K562 (cell line): ENCODE measurements around the gene DHX35. TPM values are rescaled to one million over a fixed set of nuclear protein-coding genes. Genes with fewer than 3 reads are reported as not detected.

Experiments used
- ATAC-seq: fragments of 200-7000 bp; cut with Tn5 transposase; 3 replicates; pipeline ENCODE4 v1.9.1; 2020; ENCODE audit warnings: moderate library complexity
- BruUV-seq: library from RNA; stranded (reverse); fragments of 400-500 nt; replicated peaks from 2 replicates; lab custom pipeline; 2021; lab: Mats Ljungman, UMichigan
- CTCF ChIA-PET: fragments of 300-600 bp; formaldehyde crosslinking; extraction: SDS; loops from one replicate; lab custom pipeline; 2021; ENCODE audit warnings: low intra/inter-chr PET ratio; lab: Yijun Ruan, JAX
- POLR2A ChIA-PET: fragments of 300-600, 350-650 bp; sonication (Branson Sonifier 250); formaldehyde crosslinking; extraction: SDS; loops from one replicate; lab custom pipeline; 2021; ENCODE audit warnings: antibody characterized with exemption, inconsistent platforms; lab: Yijun Ruan, JAX
- DNase-seq, 4 experiments: peaks; one replicate each; pipeline versions ENCODE4 v3.0.0 to v3.0.0-alpha.2; 2011 to 2018; ENCODE audit warnings: low spot score in 3 of 4, mixed read lengths in 3 of 4; ENCODE audit errors: extremely low read depth in 1 of 4
- FAIRE-seq: peaks from 2 replicates; lab custom pipeline; 2011; peaks lifted over from hg19 to GRCh38; lab: Jason Lieb, UNC
- H2AFZ ChIP-seq: 2 replicates; pipeline ENCODE4 v1.6.0; 2011; ENCODE audit warnings: low read depth, low read length, control low read depth, inconsistent platforms
- H3K27ac ChIP-seq: fragments of 200-600 bp; 3 replicates; pipeline ENCODE4 v1.8.0; 2011; ENCODE audit warnings: low read depth, mild to moderate bottlenecking, control low read depth, inconsistent platforms, low read length, moderate library complexity, mixed read lengths; ENCODE audit errors: extremely low read depth
- H3K27me3 ChIP-seq, 2 experiments: fragments of 300-600 bp in 1 of 2; 2 replicates in 1 of 2; 3 replicates in 1 of 2; pipeline versions ENCODE4 v1.6.0 to v1.8.0; 2011; ENCODE audit warnings: inconsistent platforms in 2 of 2, low read length in 2 of 2, mild to moderate bottlenecking in 1 of 2, mixed read lengths in 1 of 2, moderate library complexity in 1 of 2; ENCODE audit not compliant: control insufficient read depth in 2 of 2, insufficient read depth in 2 of 2
- H3K36me3 ChIP-seq: fragments of 300-600 bp; 3 replicates; pipeline ENCODE4 v1.8.0; 2011; ENCODE audit warnings: mild to moderate bottlenecking, low read length, inconsistent platforms; ENCODE audit not compliant: control insufficient read depth, insufficient read depth
- H3K4me1 ChIP-seq, 2 experiments: fragments of 200-600 bp in 1 of 2; replicated peaks in 1 of 2; 2 replicates in 1 of 2; 3 replicates in 1 of 2; pipeline versions ENCODE4 v1.5.1 to v1.8.0; 2011; ENCODE audit warnings: inconsistent platforms in 2 of 2, low read length in 2 of 2, mild to moderate bottlenecking in 1 of 2, mixed read lengths in 1 of 2, moderate library complexity in 1 of 2; ENCODE audit not compliant: control insufficient read depth in 2 of 2, insufficient read depth in 2 of 2
- H3K4me2 ChIP-seq: 2 replicates; pipeline ENCODE4 v1.6.1; 2011; ENCODE audit warnings: low read length, control low read depth, inconsistent platforms, mixed read lengths; ENCODE audit not compliant: insufficient read depth
- H3K4me3 ChIP-seq: fragments of 200-600 bp; sonication (generic), shearing (Covaris generic); 2 replicates; pipeline ENCODE4 v1.5.1; 2016; ENCODE audit warnings: control low read depth, inconsistent platforms
- H3K79me2 ChIP-seq: fragments of 200-600 bp; 3 replicates; pipeline ENCODE4 v1.8.0; 2011; ENCODE audit warnings: low read length, inconsistent platforms; ENCODE audit not compliant: control insufficient read depth, insufficient read depth
- H3K9ac ChIP-seq, 2 experiments: 2 replicates each; pipeline versions ENCODE4 v1.6.0 to v1.6.1; 2011; ENCODE audit warnings: low read depth in 2 of 2, low read length in 2 of 2, control low read depth in 1 of 2, inconsistent platforms in 1 of 2, mild to moderate bottlenecking in 1 of 2, mixed read lengths in 1 of 2; ENCODE audit not compliant: insufficient read depth in 1 of 2
- H3K9me1 ChIP-seq: one replicate; pipeline ENCODE4 v1.6.0; 2011; ENCODE audit warnings: inconsistent platforms, mild to moderate bottlenecking, low read length, moderate library complexity; ENCODE audit not compliant: control insufficient read depth, insufficient read depth
- H3K9me3 ChIP-seq: replicated peaks from 2 replicates; pipeline ENCODE4 v1.5.1; 2011; ENCODE audit warnings: low read depth, low read length, inconsistent platforms; ENCODE audit not compliant: control insufficient read depth, insufficient read depth
- H4K20me1 ChIP-seq: replicated peaks from 2 replicates; pipeline ENCODE4 v1.6.1; 2011; ENCODE audit warnings: low read length, inconsistent platforms, mixed read lengths; ENCODE audit not compliant: control insufficient read depth, insufficient read depth
- BRD4 ChIP-seq: fragments of 200-600 bp; sonication (generic); IDR thresholded peaks from 2 replicates; pipeline ENCODE4 v1.6.1; 2017; ENCODE audit warnings: inconsistent platforms
- CCNT2 ChIP-seq: IDR thresholded peaks from 2 replicates; pipeline ENCODE4 v1.6.1; 2011; ENCODE audit warnings: borderline replicate concordance, low read depth, mild to moderate bottlenecking, moderate library complexity, mixed read lengths, low read length; ENCODE audit not compliant: insufficient read length; ENCODE audit errors: extremely low read depth
- HDAC1 ChIP-seq, 2 experiments: fragments of 450-650 bp; IDR thresholded peaks; 2 replicates each; pipeline ENCODE4 v1.6.1; 2016 to 2017; ENCODE audit warnings: inconsistent platforms in 1 of 2, mild to moderate bottlenecking in 1 of 2, moderate library complexity in 1 of 2
- SMAD3 ChIP-seq: fragments of 450-650 bp; formaldehyde crosslinking; conservative IDR thresholded peaks from 2 replicates; pipeline ENCODE4 v1.4.0; 2020; ENCODE audit warnings: mild to moderate bottlenecking
- WGBS: fragments of 100-300 bp; shearing (Covaris generic); methylation state at CpG from one replicate; pipeline ENCODE4 v1.1.6; 2016; ENCODE audit warnings: low coverage, mixed read lengths; ENCODE audit not compliant: insufficient coverage; ENCODE audit errors: missing lambda C conversion rate; 5-methylcytosine and 5-hydroxymethylcytosine counted together
- in situ Hi-C: fragments of 300-500 bp; cut with MboI; formaldehyde crosslinking; loops from 4 replicates; pipeline ENCODE4 v1.15.0; 2018; ENCODE audit warnings: inconsistent platforms, mixed read lengths
- intact Hi-C: fragments of 100-400 bp; cut with micrococcal nuclease; formaldehyde crosslinking; loops from 2 replicates; pipeline ENCODE4 v1.14.2; 2022
- polyA plus RNA-seq, 8 experiments: library from polyadenylated mRNA; depleted of rRNA in 4 of 8; stranded (reverse) in 5 of 8; unstranded in 3 of 8; fragments of >200 nt; fragmentation: Nextera tagmentation in 2 of 8; fragmentation: Illumina TruSeq in 1 of 8; extraction: Ambion mirVana in 2 of 8; extraction: Trizol in 1 of 8; gene quantifications; 2 replicates each; pipeline versions ENCODE4 v1.2.1 to v1.2.3, GENCODE V29; 2011 to 2014; ENCODE audit warnings: inconsistent platforms in 1 of 8, missing spikeins in 1 of 8
- total RNA-seq, 7 experiments: library from RNA; depleted of rRNA in 6 of 7; stranded (reverse); fragments of >200 nt in 6 of 7; fragmentation: Illumina TruSeq in 2 of 7; extraction: Trizol in 2 of 7; gene quantifications; 2 replicates each; pipeline versions ENCODE4 v1.2.1 to v1.2.3, GENCODE V29; 2011 to 2021; ENCODE audit warnings: low replicate concordance in 1 of 7
- TF ChIP-seq, protein P1 (sequence below): fragments of 450-650 bp; IDR thresholded peaks from 2 replicates; pipeline ENCODE4 v1.6.1; 2016; ENCODE audit warnings: low read depth, mild to moderate bottlenecking, moderate library complexity
- TF ChIP-seq, protein P2 (sequence below): sonication (generic); formaldehyde crosslinking; IDR thresholded peaks from 2 replicates; pipeline ENCODE4 v1.8.0; 2022; ENCODE audit warnings: missing genetic modification reagents, mild to moderate bottlenecking, borderline replicate concordance

The DHX35 gene
- total and polyA plus RNA-seq, 9 of the 15 experiments (the other 6 are each of a cell fraction or from before 2014, with no cell fraction given): 6.5 to 25.6 (median 16.9) TPM

DNA sequence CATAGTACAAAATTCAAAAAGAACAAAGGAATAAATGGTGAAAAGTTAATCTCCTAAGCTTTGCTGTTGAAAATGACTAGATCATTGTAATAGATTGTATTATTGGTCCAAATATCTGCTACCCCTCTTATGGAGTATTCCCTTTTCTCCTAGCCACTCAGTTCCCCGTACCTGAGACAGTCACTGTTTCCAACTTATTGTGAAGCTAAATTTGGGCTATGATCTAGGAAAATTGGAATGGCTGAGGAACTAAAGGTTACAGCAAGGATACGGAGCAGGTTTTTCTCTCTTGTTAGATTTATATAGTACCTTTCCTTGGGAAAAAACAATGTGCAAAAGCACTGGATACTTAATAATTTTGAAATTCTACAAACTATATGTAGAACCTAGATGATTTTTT lies 17.3 kb downstream of the DHX35 start:
- Histone ChIP-seq H3K36me3 (peaks cover 54% of the 10 kb centered on the region), H3K27me3 (no peaks in the 10 kb centered on the region), H2AFZ (no peak overlapping the region), H3K9me3 (no peaks in the 10 kb centered on the region), H3K27ac (no peak overlapping the region), H3K9me1 (no peaks in the 10 kb centered on the region), H4K20me1 (no peaks in the 10 kb centered on the region; the same call in 1 of the 2 replicates), H3K4me1 (peaks cover 0 to 10% of the 10 kb centered on the region in 2 experiments; a peak in 2 of 5 replicates), H3K4me3 (no peak overlapping the region), H3K79me2 (peaks cover 21% of the 10 kb centered on the region), H3K9ac (no peak overlapping the region), H3K4me2 (no peak overlapping the region)
- CTCF ChIA-PET: no interaction called here
- no peak for DNase-seq
- POLR2A ChIA-PET: interaction anchor here (0.9 to 2.0 kb wide), 6 partner anchors 10 to 19 kb away, joined by 3 to 5 read pairs (median 3); partner anchors contain the start of gene DHX35
- no peak for ATAC-seq
- in situ Hi-C loops: no loop called here
- TF ChIP-seq CCNT2: no peak
- TF ChIP-seq, protein P1, sequence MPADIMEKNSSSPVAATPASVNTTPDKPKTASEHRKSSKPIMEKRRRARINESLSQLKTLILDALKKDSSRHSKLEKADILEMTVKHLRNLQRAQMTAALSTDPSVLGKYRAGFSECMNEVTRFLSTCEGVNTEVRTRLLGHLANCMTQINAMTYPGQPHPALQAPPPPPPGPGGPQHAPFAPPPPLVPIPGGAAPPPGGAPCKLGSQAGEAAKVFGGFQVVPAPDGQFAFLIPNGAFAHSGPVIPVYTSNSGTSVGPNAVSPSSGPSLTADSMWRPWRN: no peak
- TF ChIP-seq SMAD3 (CRISPR knock-in tag): no peak
- no peak for TF ChIP-seq BRD4
- no peak for TF ChIP-seq HDAC1 (IDR thresholded peaks at IDR 0.05)
- TF ChIP-seq, protein P2, sequence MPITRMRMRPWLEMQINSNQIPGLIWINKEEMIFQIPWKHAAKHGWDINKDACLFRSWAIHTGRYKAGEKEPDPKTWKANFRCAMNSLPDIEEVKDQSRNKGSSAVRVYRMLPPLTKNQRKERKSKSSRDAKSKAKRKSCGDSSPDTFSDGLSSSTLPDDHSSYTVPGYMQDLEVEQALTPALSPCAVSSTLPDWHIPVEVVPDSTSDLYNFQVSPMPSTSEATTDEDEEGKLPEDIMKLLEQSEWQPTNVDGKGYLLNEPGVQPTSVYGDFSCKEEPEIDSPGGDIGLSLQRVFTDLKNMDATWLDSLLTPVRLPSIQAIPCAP (CRISPR knock-in tag): no peak
- intact Hi-C loops: no loop called here
- WGBS: 77% methylated on average over 2 of the region's 2 CpGs
- no peak for FAIRE-seq
- no TSS peak for BruUV-seq
